ENCODE data around the gene CNFN.
A peak's percentile ranks its signal among the peaks of the same experiment; 100 is the strongest.

The CNFN gene

DNA sequence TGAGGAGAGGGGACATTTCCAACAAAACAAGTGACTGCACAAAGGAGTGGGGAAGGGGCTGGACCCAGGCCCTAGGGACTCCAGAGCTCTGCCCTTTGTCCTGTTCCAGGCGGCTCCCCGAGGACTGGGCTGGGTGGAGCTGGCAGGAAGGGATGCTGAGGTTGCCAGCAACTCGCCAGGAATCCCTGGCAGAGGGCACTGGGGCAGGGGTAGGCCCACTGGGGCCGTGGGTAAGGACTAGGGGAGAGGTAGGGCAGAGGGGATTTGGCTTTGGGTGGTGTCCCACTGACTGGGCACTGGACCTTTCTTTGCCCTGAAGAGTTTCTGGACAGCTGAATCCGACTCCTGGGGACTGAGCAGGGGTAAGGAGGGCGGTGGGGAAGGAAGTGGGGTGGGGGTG lies 29.2 kb upstream of the CNFN start:
- H3K4me1 ChIP-seq = peaks cover 29 to 48% (median 47%) of the 10 kb centered on the region in 10 experiments
- 0 out of 22 replicates have a peak overlapping the region, but pooled peaks of 1 of the 11 experiments have one; percentile 35 for H3K9ac ChIP-seq
- no peak overlapping the region for H3K27ac ChIP-seq
- no peaks in the 10 kb centered on the region for H3K27me3 ChIP-seq
- peaks cover 0 to 31% (median 16%) of the 10 kb centered on the region in 11 experiments; a peak in 12 of 22 replicates for H4K20me1 ChIP-seq
- peaks cover 0 to 36% (median 13%) of the 10 kb centered on the region in 11 experiments; a peak in 12 of 22 replicates for H3K36me3 ChIP-seq
- 0 out of 22 replicates have a peak, but pooled peaks cover 0 to 4% (median 0%) of the 10 kb centered on the region in 11 experiments for H3K9me3 ChIP-seq (replicated peaks in 1 of 11)
- peak overlapping the region in 5 of 11 experiments; percentile 19 to 34 (median 25); a peak in 4 of 22 replicates for H3K4me2 ChIP-seq
- no peak for TF ChIP-seq Cebpa-rat (IDR thresholded peaks at IDR 0.05)
- H3K4me3 ChIP-seq = no peak overlapping the region

GRCh38 chr19:42412661-42413076 lies 22.6 kb upstream of the CNFN start:
- Histone ChIP-seq H3K27me3 (no peaks in the 10 kb centered on the region), H3K9me3 (replicated peaks in 1 of 11) (no peaks in the 10 kb centered on the region), H3K9ac (peak overlapping the region in 6 of 11 experiments; percentile 30 to 36 (median 33); a peak in 5 of 22 replicates), H3K4me1 (peaks cover 0 to 9% (median 0%) of the 10 kb centered on the region in 10 experiments; a peak in 1 of 20 replicates), H4K20me1 (peaks cover 0 to 64% (median 36%) of the 10 kb centered on the region in 11 experiments; a peak in 18 of 22 replicates), H3K4me3 (no peak overlapping the region), H3K36me3 (peaks cover 0 to 72% (median 26%) of the 10 kb centered on the region in 11 experiments; a peak in 19 of 22 replicates), H3K4me2 (no peak overlapping the region; a peak in 1 of 22 replicates), H3K27ac (peak overlapping the region in 1 of 11 experiments; percentile 23; a peak in 1 of 22 replicates)
- TF ChIP-seq Cebpa-rat (IDR thresholded peaks at IDR 0.05) = no peak

- Histone ChIP-seq H3K4me3 (no peak overlapping the region), H3K27me3 (no peaks in the 10 kb centered on the region), H3K36me3 (peaks cover 0 to 76% (median 27%) of the 10 kb centered on the region in 11 experiments; a peak in 19 of 22 replicates), H3K4me1 (peaks cover 0 to 9% (median 0%) of the 10 kb centered on the region in 10 experiments; a peak in 1 of 20 replicates), H3K4me2 (no peak overlapping the region; a peak in 1 of 22 replicates), H3K9ac (peak overlapping the region in 6 of 11 experiments; percentile 30 to 36 (median 33); a peak in 5 of 22 replicates), H4K20me1 (peaks cover 0 to 69% (median 38%) of the 10 kb centered on the region in 11 experiments; a peak in 18 of 22 replicates), H3K27ac (no peak overlapping the region; a peak in 1 of 22 replicates), H3K9me3 (replicated peaks in 1 of 11) (no peaks in the 10 kb centered on the region)
- no peak for TF ChIP-seq Cebpa-rat (IDR thresholded peaks at IDR 0.05)
Observed at GRCh38 chr19:42412227-42412626, 22.1 kb upstream of the CNFN start.

- TF ChIP-seq Cebpa-rat (IDR thresholded peaks at IDR 0.05) = no peak
Observed at GRCh38 chr19:42411581-42412178, 21.6 kb upstream of the CNFN start.

DNA sequence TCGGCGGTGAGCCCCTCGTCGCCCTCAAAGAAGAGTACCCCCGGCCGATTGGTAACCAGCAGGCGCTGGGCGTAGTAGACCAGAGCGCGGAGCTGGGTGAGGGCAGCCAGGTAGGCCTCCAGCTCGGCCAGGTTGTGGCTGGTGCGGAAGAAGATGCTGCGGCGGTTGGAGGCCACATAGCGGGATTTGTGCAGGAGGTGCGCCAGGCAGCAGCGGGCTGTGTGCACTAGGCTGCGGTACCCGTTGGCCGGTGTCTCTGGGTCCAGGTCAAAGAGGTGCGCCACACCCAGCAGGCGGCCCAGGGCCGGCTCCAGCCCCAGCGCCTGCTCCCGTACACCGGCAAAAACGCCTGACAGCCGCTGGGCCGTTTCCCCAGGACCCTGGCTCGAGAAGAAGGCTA lies 20.3 kb upstream of the CNFN start:
- Histone ChIP-seq H3K9me3 (replicated peaks in 1 of 11) (no peaks in the 10 kb centered on the region), H3K9ac (no peak overlapping the region), H3K4me2 (no peak overlapping the region), H3K4me1 (peaks cover 0 to 9% (median 0%) of the 10 kb centered on the region in 10 experiments; a peak in 1 of 20 replicates), H3K36me3 (peaks cover under 1 to 89% (median 43%) of the 10 kb centered on the region in 11 experiments; a peak in 20 of 22 replicates), H3K4me3 (no peak overlapping the region), H3K27me3 (no peaks in the 10 kb centered on the region), H3K27ac (no peak overlapping the region), H4K20me1 (peaks cover 0 to 87% (median 38%) of the 10 kb centered on the region in 11 experiments; a peak in 18 of 22 replicates)
- no peak for TF ChIP-seq Cebpa-rat (IDR thresholded peaks at IDR 0.05)

More at GRCh38 chr19:42411581-42412178, 21.6 kb upstream of the CNFN start:
- H3K27me3 ChIP-seq = no peaks in the 10 kb centered on the region
- H3K4me3 ChIP-seq = no peak overlapping the region
- peaks cover 0 to 82% (median 33%) of the 10 kb centered on the region in 11 experiments; a peak in 19 of 22 replicates for H3K36me3 ChIP-seq
- H3K9ac ChIP-seq = 0 out of 22 replicates have a peak overlapping the region, but pooled peaks of 2 of the 11 experiments have one; percentile 31 to 35
- H3K4me2 ChIP-seq = no peak overlapping the region
- no peaks in the 10 kb centered on the region for H3K9me3 ChIP-seq (replicated peaks in 1 of 11)
- H3K4me1 ChIP-seq = peaks cover 0 to 9% (median 0%) of the 10 kb centered on the region in 10 experiments; a peak in 1 of 20 replicates
- peaks cover 0 to 74% (median 38%) of the 10 kb centered on the region in 11 experiments; a peak in 18 of 22 replicates for H4K20me1 ChIP-seq
- no peak overlapping the region for H3K27ac ChIP-seq

DNA sequence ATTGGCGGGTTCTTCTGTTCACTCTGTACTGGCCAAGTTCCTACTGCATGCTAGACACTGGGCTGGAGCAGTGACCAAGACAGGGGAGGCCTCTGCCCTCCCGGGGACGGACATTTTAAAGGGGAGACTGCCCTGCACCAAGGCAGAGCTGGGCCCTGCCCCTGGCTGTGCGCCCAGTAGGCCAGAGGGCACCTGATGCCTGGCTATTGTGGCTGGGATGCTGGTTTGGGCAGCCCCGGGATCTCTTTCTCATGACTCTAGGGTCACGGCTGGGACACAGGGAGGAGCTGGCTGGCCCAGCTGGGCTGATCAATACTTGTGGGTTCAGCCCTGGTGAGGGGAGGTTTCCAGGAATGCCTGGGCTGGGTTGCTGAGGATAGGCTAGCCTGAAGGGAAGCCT lies 19.4 kb upstream of the CNFN start:
- Histone ChIP-seq H3K27me3 (no peaks in the 10 kb centered on the region), H3K9ac (no peak overlapping the region), H4K20me1 (peaks cover 0 to 94% (median 38%) of the 10 kb centered on the region in 11 experiments; a peak in 18 of 22 replicates), H3K4me2 (no peak overlapping the region), H3K4me3 (no peak overlapping the region), H3K27ac (no peak overlapping the region), H3K9me3 (replicated peaks in 1 of 11) (no peaks in the 10 kb centered on the region), H3K36me3 (peaks cover 6 to 93% (median 50%) of the 10 kb centered on the region in 11 experiments; a peak in 20 of 22 replicates), H3K4me1 (peaks cover 0 to 9% (median 0%) of the 10 kb centered on the region in 10 experiments; a peak in 1 of 20 replicates)
- TF ChIP-seq Cebpa-rat (IDR thresholded peaks at IDR 0.05) = no peak

DNA sequence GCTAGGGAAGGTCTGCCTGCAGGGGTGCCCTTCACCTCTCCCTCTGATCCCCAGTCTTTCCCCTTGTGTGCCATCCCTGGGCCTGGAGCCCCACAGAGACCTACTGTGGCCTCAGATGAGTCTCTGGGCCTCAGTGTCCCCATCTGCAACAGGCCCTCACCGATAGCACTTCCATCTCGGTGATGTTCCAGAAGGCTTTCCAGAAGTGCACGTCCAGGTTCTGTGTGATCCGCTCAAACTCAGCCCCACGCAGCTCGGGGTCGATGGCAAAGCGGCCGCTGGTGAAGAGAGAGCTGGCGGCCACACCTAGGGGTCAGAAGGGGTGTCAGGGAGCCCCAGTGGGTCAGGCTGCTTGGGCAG lies 17.7 kb upstream of the CNFN start:
- H3K27me3 ChIP-seq = no peaks in the 10 kb centered on the region
- H3K9me3 ChIP-seq (replicated peaks in 1 of 11) = no peaks in the 10 kb centered on the region
- H3K9ac ChIP-seq = no peak overlapping the region
- no peak for TF ChIP-seq Cebpa-rat (IDR thresholded peaks at IDR 0.05)
- H3K4me3 ChIP-seq = no peak overlapping the region
- H3K4me1 ChIP-seq = peaks cover 0 to 10% (median 1%) of the 10 kb centered on the region in 10 experiments; a peak in 10 of 20 replicates
- H4K20me1 ChIP-seq = peaks cover 0 to 92% (median 40%) of the 10 kb centered on the region in 11 experiments; a peak in 18 of 22 replicates
- peaks cover 6 to 93% (median 56%) of the 10 kb centered on the region in 11 experiments; a peak in 20 of 22 replicates for H3K36me3 ChIP-seq
- no peak overlapping the region for H3K27ac ChIP-seq
- H3K4me2 ChIP-seq = no peak overlapping the region

DNA sequence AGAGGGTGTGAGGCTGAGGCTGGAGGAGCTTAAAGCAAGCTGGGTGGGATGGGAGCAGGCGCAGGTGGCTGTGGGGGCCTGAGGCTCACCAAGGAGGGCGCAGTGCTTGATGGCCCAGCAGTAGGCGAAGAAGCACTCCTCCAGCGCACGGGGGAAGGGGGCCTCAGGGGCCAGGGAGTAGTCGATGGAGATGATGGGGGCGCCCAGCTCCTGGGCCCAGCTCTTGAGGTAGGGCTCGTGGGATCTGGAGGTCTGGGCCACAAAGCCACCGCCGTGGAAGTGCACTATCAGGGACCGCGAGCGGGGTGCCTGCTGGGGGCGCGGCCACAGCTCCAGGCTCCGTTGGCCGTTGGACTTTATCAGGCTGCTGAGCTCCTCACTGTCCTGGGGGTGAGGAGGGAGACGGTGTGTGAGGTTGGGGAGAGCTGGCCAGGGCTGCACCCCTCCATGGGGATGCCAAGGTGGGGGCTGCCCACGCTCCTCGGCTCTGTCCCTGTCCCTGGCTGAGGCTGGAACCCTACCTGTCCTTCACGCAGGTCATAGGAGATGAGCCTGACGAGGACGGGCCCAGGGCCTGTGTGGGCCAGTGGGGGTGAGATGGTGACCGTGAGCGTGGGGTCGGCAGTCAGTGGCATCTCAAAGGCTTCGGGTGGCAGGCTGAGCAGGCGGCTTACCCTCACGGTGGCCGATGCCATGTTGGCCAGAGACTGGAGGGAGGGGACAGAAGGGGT lies 17.2 kb upstream of the CNFN start:
- no peak for TF ChIP-seq Cebpa-rat (IDR thresholded peaks at IDR 0.05)
- Histone ChIP-seq H3K4me2 (no peak overlapping the region), H3K36me3 (peaks cover 6 to 89% (median 56%) of the 10 kb centered on the region in 11 experiments; a peak in 20 of 22 replicates), H3K4me1 (peaks cover 0 to 10% (median 7%) of the 10 kb centered on the region in 10 experiments; a peak in 13 of 20 replicates), H3K27me3 (no peaks in the 10 kb centered on the region), H3K9me3 (replicated peaks in 1 of 11) (no peaks in the 10 kb centered on the region), H3K9ac (no peak overlapping the region), H3K27ac (no peak overlapping the region), H4K20me1 (peaks cover 0 to 92% (median 40%) of the 10 kb centered on the region in 11 experiments; a peak in 18 of 22 replicates), H3K4me3 (no peak overlapping the region)
